Measurements from ENCODE around the gene SUPT5H.

The SUPT5H gene

GRCh38 chr19:39500543-39500942 lies 55.2 kb downstream of the SUPT5H start:
- no peak for FAIRE-seq

GRCh38 chr19:39501340-39501739 lies 56.0 kb downstream of the SUPT5H start:
- FAIRE-seq = no peak
- DNase-seq (ENCODE audit: insufficient read length, low spot score) = no peak
- TF ChIP-seq, protein P1, sequence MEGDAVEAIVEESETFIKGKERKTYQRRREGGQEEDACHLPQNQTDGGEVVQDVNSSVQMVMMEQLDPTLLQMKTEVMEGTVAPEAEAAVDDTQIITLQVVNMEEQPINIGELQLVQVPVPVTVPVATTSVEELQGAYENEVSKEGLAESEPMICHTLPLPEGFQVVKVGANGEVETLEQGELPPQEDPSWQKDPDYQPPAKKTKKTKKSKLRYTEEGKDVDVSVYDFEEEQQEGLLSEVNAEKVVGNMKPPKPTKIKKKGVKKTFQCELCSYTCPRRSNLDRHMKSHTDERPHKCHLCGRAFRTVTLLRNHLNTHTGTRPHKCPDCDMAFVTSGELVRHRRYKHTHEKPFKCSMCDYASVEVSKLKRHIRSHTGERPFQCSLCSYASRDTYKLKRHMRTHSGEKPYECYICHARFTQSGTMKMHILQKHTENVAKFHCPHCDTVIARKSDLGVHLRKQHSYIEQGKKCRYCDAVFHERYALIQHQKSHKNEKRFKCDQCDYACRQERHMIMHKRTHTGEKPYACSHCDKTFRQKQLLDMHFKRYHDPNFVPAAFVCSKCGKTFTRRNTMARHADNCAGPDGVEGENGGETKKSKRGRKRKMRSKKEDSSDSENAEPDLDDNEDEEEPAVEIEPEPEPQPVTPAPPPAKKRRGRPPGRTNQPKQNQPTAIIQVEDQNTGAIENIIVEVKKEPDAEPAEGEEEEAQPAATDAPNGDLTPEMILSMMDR (IDR thresholded peaks at IDR 0.05; ENCODE audit: insufficient read depth, missing control alignments) = no peak

More at GRCh38 chr19:39500543-39500942, 55.2 kb downstream of the SUPT5H start:
- TF ChIP-seq, protein P1 (IDR thresholded peaks at IDR 0.05; ENCODE audit: insufficient read depth, missing control alignments) = no peak
- DNase-seq (ENCODE audit: insufficient read length, low spot score) = no peak

DNA sequence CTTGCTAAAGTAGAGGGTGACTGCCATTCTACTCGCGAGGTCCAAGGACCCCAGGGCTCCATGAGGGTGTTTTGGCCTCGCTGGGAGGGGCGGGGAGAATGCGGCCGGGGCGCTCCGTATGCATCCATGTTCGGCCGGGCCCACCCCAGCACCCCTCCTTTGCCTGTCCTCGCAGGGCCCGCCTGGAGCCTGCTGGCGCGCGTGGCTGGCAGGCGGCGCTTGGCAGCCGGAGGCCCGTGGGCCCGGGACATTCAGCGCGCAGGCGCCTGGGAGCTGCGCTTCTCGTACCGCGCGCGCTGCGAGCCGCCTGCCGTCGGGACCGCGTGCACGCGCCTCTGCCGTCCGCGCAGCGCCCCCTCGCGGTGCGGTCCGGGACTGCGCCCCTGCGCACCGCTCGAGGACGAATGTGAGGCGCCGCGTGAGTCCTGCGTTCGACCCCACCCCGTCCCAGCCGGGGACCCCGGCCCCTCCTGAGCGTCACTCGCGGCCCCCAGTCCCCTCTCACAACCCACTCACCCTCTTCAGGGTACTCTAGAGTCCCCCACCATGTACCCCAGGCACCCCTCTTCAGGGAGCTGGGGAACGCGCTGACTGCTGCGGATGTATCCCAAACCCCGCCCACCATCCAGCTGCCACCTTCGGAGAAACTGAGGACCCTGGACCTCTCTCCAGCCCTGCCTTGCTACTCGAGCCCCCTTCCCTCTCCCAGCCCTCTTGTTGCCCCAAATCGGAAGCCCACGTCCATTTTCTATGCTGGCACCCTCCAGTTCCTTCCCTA lies 57.4 kb downstream of the SUPT5H start:
- peak; percentile 79 for DNase-seq (ENCODE audit: insufficient read length, low spot score)
- TF ChIP-seq, protein P1 (IDR thresholded peaks at IDR 0.05; ENCODE audit: insufficient read depth, missing control alignments) = peak; percentile 53
- no peak for FAIRE-seq

DNA sequence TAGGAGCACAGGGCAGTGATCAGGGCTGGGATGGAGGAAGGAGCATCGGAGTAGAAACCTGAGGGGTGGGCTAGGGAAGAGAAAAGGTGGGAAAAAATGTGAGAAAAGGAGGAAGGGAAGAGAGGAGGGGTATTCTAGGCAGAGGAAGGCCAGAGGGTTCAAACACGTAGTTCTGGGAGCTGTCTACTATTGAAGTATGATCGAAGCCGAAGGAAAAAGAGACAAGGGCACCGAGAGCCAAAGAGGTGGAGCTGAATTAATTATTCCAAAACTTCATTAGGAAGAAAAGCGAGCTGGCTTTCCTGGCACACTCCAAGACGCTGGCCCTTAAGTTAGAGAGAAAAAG lies 61.2 kb downstream of the SUPT5H start:
- no peak for DNase-seq (ENCODE audit: insufficient read length, low spot score)
- TF ChIP-seq, protein P1 (IDR thresholded peaks at IDR 0.05; ENCODE audit: insufficient read depth, missing control alignments) = no peak

GRCh38 chr19:39506944-39507714 lies 61.7 kb downstream of the SUPT5H start:
- DNase-seq (ENCODE audit: insufficient read length, low spot score) = peak; percentile 89
- no peak for FAIRE-seq
- TF ChIP-seq, protein P1 (IDR thresholded peaks at IDR 0.05; ENCODE audit: insufficient read depth, missing control alignments) = no peak

More for the DNA sequence above, 61.2 kb downstream of the SUPT5H start:
- no peak for FAIRE-seq

DNA sequence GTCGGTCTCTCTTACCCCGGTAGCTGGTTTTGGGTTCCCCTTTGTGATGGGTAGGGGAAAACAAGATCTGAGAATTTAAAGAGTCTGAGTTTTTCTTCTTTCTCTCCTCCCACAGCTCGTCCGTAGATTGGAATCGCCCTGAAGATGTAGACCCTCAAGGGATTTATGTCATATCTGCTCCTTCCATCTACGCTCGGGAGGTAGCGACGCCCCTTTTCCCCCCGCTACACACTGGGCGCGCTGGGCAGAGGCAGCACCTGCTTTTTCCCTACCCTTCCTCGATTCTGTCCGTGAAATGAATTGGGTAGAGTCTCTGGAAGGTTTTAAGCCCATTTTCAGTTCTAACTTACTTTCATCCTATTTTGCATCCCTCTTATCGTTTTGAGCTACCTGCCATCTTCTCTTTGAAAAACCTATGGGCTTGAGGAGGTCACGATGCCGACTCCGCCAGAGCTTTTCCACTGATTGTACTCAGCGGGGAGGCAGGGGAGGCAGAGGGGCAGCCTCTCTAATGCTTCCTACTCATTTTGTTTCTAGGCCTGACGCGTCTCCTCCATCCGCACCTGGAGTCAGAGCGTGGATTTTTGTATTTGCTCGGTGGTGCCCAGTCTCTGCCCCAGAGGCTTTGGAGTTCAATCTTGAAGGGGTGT lies 62.5 kb downstream of the SUPT5H start:
- FAIRE-seq = no peak
- TF ChIP-seq, protein P1 (IDR thresholded peaks at IDR 0.05; ENCODE audit: insufficient read depth, missing control alignments) = no peak
- no peak for DNase-seq (ENCODE audit: insufficient read length, low spot score)

Measured in D721Med (cell line).